T-helper 9 cell (primary cell): Measurements from ENCODE around the gene DMD.
"Not testable (repeated sequence)": the region's sequence is repeated elsewhere in the genome, so short reads cannot be mapped to it uniquely, and the experiment has no call there.

Experiments used
- DNase-seq: peaks from one replicate; pipeline ENCODE4 v3.0.0-alpha.2; 2020

DMD gene

DNA sequence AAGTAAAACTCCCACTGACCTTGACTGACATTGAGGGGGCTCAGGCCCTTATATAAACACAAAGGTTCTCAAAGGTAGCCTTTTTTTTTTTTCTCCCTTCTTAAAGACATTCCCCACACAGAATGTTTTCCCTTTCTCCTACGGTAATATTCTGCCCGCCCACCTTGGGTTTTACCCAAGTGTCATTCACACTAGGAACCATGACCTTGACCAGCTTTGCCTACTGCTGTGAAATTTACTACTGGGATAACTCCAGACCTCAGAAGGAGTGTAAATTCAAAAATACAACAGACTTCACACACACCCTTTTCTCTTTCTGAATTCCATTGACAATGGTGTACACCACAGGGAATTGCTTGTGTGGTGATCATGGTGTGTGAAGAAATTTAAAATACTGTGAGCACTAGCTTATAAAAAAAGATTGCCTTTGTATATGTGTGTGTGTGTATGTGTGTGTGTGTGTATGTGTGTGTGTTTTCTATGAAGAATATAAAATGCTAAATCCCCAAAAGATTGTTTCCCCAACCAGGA lies 1550.0 kb downstream of the DMD start:
- no peak for DNase-seq

- no peak for DNase-seq
These were observed 1553.0 kb downstream of the DMD start for GRCh38 chrX:31658360-31658759.

DNA sequence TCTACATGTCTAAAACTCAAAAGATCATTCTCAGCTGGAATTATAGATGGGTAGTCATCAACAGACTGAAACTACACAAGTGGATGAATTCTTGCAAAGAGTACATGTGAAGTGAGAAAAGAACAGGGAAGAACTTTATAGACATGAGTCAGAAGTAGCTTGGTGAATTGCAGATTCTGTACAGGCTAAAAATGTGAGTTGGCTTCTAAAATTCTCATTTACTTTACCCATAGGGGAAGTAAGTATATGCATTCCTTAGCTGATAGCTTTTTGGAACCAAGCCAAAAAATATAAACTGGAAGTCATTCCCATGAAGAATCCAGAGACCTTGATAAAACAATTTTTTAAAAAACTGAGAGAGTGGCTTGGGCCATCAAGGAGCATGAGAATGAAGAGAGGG lies 1555.3 kb downstream of the DMD start:
- no peak for DNase-seq

- no peak for DNase-seq
These were observed 1557.9 kb downstream of the DMD start for GRCh38 chrX:31653422-31653821.

DNA sequence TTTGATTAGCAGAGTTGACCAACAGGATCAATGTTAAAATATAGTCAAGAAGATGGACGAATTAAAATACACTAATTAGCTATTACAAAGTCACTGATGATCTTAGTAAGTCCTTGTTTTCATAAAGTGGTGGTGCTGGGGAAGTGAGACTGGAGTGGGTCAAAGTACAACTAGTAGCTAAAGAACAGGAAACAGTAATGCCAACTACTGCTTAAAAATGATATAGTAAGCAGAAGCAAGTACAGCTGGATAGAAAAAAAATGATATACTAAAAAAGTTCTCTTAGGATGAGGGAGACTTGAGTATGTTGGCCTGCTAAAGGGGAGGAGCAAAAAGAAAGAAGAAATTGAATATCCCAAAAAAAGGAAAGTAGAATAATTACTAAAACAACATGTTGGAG lies 1558.7 kb downstream of the DMD start:
- DNase-seq = no peak

DNA sequence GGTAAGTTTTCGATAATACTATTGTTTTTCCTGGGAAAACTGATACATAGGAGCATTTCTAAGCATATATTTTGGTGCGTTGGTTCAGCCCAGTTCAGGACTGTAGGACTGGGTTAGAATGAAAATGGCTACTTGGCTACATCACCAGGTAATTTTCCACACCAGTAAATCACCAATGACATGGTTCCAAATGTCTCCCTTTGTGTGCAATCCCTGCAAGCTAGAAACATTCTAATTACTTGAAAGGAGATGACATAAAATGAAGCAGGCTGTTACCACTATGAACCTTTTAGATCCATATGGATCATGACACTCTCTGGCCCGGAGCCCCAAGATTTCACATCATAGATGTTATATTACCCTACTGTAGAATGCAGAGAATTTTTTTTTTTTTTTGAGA lies 1562.1 kb downstream of the DMD start:
- DNase-seq = no peak

DNA sequence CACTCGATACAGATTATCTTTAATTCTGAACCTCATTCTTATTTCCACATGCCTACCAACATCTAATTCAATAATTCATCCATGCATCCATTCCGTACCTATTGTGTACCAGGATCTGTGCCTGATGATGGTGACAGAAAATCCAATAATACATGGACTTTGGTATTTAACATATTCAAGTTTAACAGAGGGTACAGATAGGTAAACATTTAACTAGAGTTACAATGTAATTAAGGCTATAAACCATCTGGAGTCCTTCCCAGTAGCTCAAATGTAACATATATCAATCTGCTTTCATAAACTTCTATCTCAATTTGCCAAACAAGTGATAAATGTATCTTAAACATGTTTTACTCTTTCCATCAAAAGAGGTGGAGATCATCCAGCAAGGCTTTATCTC lies 1578.0 kb downstream of the DMD start:
- no peak for DNase-seq

DNA sequence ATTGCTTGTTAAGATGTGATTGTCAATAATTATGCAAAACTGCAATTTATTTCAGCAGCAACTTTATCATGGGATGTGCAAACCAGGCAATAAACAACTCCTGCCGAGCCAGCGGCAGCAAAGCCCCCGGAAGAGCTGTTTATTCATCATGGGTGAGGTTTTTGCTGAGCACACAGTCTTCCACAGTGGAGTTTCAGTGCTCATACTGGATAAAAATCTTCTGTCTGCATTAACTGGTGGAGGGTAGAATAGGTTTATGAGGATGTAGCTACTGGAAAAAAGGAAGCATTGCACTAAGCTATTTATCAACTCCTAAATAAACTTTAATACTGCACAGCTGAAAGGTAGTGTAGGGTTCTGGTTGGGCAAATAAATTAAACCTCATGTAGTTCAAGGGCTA lies 1582.2 kb downstream of the DMD start:
- DNase-seq = no peak

- no peak for DNase-seq
These were observed 1602.2 kb downstream of the DMD start for GRCh38 chrX:31609130-31609529.

DNA sequence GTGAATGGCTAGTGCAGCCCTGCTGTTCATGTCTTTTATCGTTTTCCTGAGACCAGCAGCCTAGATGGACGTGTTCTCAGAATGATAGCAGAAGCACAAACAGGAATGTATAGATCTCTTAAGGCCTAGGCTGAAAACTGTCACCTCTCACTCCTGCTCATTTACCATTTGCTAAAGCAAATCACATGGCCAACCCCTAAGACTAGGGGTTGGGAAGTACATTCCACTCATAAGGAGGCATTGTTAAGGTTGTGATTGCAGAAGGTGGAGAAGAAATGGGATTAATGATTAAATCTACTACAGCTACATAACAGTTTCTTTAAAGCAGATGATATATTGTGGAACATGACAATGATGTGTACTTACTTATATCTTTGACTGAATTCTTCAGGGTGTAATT lies 1602.7 kb downstream of the DMD start:
- DNase-seq = no peak

DNA sequence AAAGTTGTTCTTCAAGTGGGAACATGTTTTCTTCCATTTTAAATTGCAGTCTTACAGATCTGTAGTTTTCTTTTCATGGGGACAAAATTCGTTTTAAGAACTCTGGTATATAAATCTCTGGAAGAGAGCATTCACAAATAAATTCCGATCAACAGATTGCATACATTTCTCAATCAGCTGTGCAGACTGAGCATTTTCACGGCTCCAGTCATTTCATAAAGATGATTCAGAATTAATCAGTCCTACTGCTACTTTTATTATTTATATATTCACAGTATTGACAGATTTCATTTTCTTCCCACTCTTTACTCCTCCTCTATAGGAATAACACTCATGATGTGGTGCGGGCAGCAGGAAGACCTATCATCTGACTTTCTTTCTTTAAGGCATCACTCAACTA lies 1604.6 kb downstream of the DMD start:
- no peak for DNase-seq

DNA sequence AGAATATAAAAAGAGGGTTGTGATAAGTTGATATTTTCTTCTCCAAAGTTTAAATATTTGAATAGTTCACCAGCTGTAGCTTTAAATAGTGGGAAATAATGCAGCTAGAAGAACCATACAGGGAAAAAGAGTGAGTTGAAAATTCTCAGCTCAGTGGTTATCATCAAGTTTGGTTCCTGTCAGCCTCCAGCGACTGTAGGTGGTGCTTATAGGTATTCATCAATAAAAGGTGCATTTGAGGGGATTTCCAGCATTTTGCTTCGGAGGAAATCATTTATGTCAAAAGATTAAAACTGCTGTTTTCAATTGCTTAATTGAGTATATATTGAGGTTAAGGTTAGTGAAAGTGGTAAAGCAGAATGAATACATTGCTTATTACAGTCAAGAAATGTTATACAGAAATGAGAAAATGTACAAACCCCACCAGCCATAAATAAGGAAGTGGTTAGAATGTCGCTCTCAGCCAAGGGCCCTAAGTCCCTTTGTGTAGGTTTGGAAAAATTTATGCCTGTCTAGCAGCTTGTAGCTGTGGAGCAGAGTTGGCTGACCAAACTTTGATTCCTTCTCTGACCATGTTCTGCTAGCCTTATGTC lies 1606.6 kb downstream of the DMD start:
- DNase-seq = no peak

DNA sequence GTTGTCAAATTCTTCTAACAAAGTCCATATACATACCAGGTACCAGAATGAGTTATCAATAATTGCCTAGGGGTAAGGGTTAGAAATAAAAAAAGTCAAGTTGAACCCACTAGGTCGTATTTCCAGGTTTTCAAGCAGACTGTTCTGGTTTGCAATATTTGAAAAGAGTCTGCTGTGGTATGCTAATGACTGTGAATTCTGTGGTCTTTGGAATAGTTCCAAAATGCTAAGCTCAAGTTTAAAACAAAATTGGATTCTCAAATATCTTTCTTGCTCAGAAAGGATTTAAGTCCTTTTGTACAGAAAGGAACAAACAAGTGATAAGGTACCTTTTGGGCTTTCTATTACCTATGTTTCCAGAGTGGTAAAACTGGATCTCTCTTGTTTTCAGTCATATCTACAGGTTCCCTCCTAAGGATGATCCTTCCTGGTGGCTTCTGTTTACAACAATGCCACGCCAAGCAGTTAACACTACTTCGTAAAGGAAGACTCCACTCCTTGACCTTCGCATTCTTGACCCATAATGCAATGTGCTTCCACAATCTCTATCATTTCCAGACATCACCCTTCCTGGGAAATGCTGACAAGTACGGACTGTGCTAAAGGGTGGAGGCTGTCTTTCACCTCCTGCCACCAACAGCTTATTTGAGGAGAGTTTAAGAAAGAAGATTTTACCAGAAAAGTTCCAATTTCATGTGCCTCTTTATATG lies 1607.8 kb downstream of the DMD start:
- DNase-seq = no peak

GRCh38 chrX:31600823-31601222 lies 1610.5 kb downstream of the DMD start:
- DNase-seq = no peak

DNA sequence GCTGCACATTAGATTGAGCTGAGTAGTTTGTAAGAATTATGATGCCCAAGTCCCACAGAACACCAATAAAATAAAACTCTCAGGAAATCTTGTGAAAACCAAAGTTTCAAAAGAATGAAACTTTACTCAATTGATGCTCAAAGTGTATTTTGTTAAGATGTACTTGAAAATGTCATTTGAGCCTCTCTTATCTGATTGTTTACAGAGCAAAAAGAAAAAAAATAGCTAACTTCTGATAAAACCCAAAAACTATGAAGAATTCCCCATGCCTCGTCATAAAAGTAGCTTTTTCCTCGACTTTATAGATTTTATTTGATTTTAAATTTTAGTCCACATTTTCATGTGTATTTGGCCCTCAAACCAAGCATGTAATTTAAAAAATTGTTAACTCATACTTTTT lies 1618.0 kb downstream of the DMD start:
- no peak for DNase-seq

DNA sequence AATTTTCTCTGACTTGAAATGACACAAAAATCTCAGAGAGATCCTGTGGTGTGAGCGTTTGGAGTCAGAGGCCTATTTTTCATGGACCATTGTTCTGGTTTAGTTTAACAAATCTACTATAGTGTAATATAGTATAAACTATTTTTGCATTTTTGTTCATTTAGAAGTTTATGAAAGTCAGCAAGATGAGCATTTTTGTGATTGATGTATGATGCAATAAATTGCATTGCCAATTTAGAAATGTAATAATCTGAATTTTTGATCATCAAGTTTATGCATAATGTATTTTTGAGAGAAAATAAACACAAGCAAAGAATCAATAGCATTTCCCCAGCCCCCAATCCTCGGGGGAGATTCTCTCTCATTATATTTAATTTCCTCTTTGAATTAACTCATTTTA lies 1620.0 kb downstream of the DMD start:
- no peak for DNase-seq

DNA sequence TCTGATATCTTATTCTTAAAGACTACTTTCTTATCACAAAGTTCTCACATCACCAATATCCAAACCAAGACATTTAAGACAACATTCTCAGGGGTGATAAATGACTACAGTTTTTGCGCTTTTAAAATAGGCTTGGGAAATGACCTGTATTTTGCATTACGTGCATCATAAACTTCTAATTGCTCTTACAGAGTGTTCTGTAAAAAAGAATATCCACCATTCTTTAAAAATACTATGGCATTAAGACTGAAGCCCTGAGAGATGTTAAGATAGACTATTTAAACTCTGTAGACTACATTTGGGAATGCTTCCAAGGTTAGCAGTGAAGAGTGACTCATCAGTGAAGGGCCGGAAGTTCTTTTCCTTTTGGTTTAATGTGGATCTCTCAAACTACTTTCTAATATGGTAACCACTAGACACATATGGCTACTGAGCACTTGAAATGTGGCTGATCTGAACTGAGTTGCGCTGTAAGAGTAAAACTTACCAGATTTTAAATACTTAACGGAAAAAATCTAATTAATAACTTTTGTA lies 1620.7 kb downstream of the DMD start:
- no peak for DNase-seq

- DNase-seq = no peak
These were observed 1621.8 kb downstream of the DMD start for GRCh38 chrX:31589503-31589902.

DNA sequence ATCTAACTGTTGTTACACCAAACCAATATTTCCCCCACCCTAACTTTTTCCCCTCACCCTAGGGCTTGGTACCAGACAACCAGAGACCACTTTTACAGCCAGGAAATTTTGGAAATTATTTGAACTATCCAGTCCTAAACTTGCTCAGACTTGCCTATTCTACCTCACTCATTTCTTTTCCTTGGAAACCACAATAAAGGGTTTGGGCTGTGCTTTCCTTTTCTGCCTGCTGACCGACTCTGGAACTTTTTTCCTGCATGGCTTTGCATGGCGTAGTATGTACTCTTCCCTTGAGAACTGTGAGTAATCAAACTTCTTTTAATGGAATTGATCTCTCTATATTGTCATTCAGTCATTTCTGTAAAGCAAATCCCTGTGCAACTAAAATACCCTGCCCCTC lies 1623.0 kb downstream of the DMD start:
- DNase-seq = no peak

DNA sequence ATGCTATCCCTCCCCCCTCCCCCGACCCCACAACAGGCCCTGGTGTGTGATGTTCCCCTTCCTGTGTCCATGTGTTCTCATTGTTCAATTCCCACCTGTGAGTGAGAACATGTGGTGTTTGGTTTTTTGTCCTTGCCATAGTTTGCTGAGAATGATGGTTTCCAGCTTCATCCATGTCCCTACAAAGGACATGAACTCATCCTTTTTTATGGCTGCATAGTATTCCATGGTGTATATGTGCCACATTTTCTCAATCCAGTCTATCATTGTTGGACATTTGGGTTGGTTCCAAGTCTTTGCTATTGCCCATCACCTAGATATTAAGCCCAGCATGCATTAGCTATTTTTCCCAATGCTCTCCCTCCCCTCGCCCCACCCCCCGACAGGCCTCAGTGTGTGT lies 1627.5 kb downstream of the DMD start:
- DNase-seq = not testable (repeated sequence)

- no peak for DNase-seq
These were observed 1630.6 kb downstream of the DMD start for GRCh38 chrX:31580726-31581125.

DNA sequence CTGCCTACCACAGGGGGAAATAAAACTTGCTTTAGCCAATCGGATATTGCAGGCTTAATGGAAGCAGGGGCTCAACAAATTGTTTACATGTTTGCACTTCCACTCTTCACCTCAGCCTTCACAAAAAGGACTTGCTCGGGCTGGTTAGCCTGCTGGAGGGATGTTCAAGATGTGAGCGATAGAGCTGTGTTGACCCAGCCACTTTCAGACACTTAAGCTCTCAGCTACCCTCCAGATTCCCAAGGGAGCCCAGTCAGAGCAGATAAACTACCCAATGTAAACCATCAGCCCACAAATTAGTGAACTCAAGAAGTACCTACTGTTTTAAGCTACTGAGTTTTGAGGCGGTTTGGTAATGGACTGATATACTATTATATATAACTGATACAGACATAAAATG lies 1631.1 kb downstream of the DMD start:
- no peak for DNase-seq

GRCh38 chrX:31572360-31572759 lies 1639.0 kb downstream of the DMD start:
- DNase-seq = no peak

GRCh38 chrX:31570658-31571057 lies 1640.7 kb downstream of the DMD start:
- DNase-seq = no peak

- no peak for DNase-seq
These were observed 1647.6 kb downstream of the DMD start for GRCh38 chrX:31563792-31564191.
